HepG2 (cell line): Measurements from ENCODE around the gene NCOA3. TPM values are rescaled to one million over a fixed set of nuclear protein-coding genes. Genes with fewer than 3 reads are reported as not detected.

ENCODE experiments used
- DR1 ChIP-seq: sonication (generic); formaldehyde crosslinking; IDR thresholded peaks from 2 replicates; pipeline ENCODE4 v1.8.0; 2021; ENCODE audit warnings: mild to moderate bottlenecking, missing genetic modification reagents, inconsistent platforms
- FOXO1 ChIP-seq: sonication (generic); formaldehyde crosslinking; IDR thresholded peaks from 2 replicates; pipeline ENCODE4 v1.4.0; 2020; ENCODE audit warnings: missing genetic modification reagents
- GABPA ChIP-seq, 2 experiments: IDR thresholded peaks; 2 replicates each; pipeline ENCODE4 v1.6.1; 2011 to 2016; ENCODE audit warnings: low read depth in 2 of 2, low read length in 1 of 2, missing biosample characterization in 1 of 2, missing genetic modification characterization in 1 of 2
- HDAC2 ChIP-seq: sonication (generic); formaldehyde crosslinking; IDR thresholded peaks from 2 replicates; pipeline ENCODE4 v1.4.0; 2020; ENCODE audit warnings: missing genetic modification reagents
- NFKBIZ ChIP-seq: IDR thresholded peaks from 2 replicates; pipeline ENCODE4 v1.6.1; 2018; ENCODE audit warnings: missing genetic modification reagents, missing compliant biosample characterization
- PAX8 ChIP-seq: sonication (generic); formaldehyde crosslinking; IDR thresholded peaks from 2 replicates; pipeline ENCODE4 v1.8.0; 2022; ENCODE audit warnings: mild to moderate bottlenecking, missing genetic modification reagents, borderline replicate concordance
- SMAD1 ChIP-seq: sonication (generic); formaldehyde crosslinking; IDR thresholded peaks from 2 replicates; pipeline ENCODE4 v1.4.0; 2020; ENCODE audit warnings: missing genetic modification reagents, low read depth, mild to moderate bottlenecking, borderline replicate concordance
- ZFP37 ChIP-seq: sonication (generic); formaldehyde crosslinking; IDR thresholded peaks from 2 replicates; pipeline ENCODE4 v1.4.0; 2020; ENCODE audit warnings: missing genetic modification reagents, borderline replicate concordance
- ZNF34 ChIP-seq: sonication (generic); formaldehyde crosslinking; IDR thresholded peaks from 2 replicates; pipeline ENCODE4 v1.4.0; 2020; ENCODE audit warnings: mild to moderate bottlenecking, missing genetic modification reagents, borderline replicate concordance
- ZNF556 ChIP-seq: sonication (generic); formaldehyde crosslinking; IDR thresholded peaks from 2 replicates; pipeline ENCODE4 v1.4.0; 2020; ENCODE audit warnings: mild to moderate bottlenecking, missing genetic modification reagents, borderline replicate concordance
- ZNF598 ChIP-seq: sonication (generic); formaldehyde crosslinking; IDR thresholded peaks from 2 replicates; pipeline ENCODE4 v1.5.1; 2020; ENCODE audit warnings: mild to moderate bottlenecking, missing genetic modification reagents, borderline replicate concordance
- ZNF605 ChIP-seq: sonication (generic); formaldehyde crosslinking; IDR thresholded peaks from 2 replicates; pipeline ENCODE4 v1.8.0; 2022; ENCODE audit warnings: mild to moderate bottlenecking, missing genetic modification reagents
- ZNF781 ChIP-seq: sonication (generic); formaldehyde crosslinking; IDR thresholded peaks from 2 replicates; pipeline ENCODE4 v1.5.1; 2020; ENCODE audit warnings: borderline replicate concordance, mild to moderate bottlenecking, missing genetic modification reagents; ENCODE audit errors: not compliant biosample characterization
- ZSCAN21 ChIP-seq: sonication (generic); formaldehyde crosslinking; IDR thresholded peaks from 2 replicates; pipeline ENCODE4 v1.8.0; 2022; ENCODE audit warnings: mild to moderate bottlenecking, missing genetic modification reagents, moderate library complexity, borderline replicate concordance
- polyA plus RNA-seq, 8 experiments: library from polyadenylated mRNA; depleted of rRNA in 3 of 8; stranded (reverse) in 7 of 8; unstranded in 1 of 8; fragments of >200 nt; fragmentation: Illumina TruSeq in 4 of 8; extraction: Trizol in 4 of 8; gene quantifications; 2 replicates each; pipeline versions ENCODE4 v1.2.1 to v1.2.3, GENCODE V29; 2011 to 2016; ENCODE audit warnings: low read depth in 4 of 8, missing spikeins in 1 of 8, mixed read lengths in 1 of 8; ENCODE audit not compliant: insufficient read depth in 1 of 8
- total RNA-seq, 5 experiments: library from RNA; depleted of rRNA; stranded (reverse); fragments of >200 nt; fragmentation: Illumina TruSeq; extraction: Trizol; gene quantifications; 2 replicates each; pipeline ENCODE4 v1.2.3, GENCODE V29; 2016; ENCODE audit warnings: low read depth in 1 of 5
- TF ChIP-seq, protein P1 (sequence below): sonication (generic); formaldehyde crosslinking; IDR thresholded peaks from 2 replicates; pipeline ENCODE4 v1.8.1; 2023; ENCODE audit warnings: missing genetic modification reagents, mild to moderate bottlenecking, borderline replicate concordance
- TF ChIP-seq, protein P2 (sequence below): sonication (generic); formaldehyde crosslinking; IDR thresholded peaks from 2 replicates; pipeline ENCODE4 v1.4.0; 2020; ENCODE audit warnings: missing genetic modification reagents
- TF ChIP-seq, protein P3 (sequence below): sonication (generic); formaldehyde crosslinking; IDR thresholded peaks from 2 replicates; pipeline ENCODE4 v1.4.0; 2020; ENCODE audit warnings: mild to moderate bottlenecking, low read depth, missing genetic modification reagents
- TF ChIP-seq, protein P4 (sequence below), 2 experiments: sonication (generic) in 1 of 2; formaldehyde crosslinking in 1 of 2; IDR thresholded peaks; 2 replicates each; pipeline versions ENCODE4 v1.4.0 to v1.6.1; 2016 to 2020; ENCODE audit warnings: borderline replicate concordance in 1 of 2, low read depth in 1 of 2, mild to moderate bottlenecking in 1 of 2, missing genetic modification reagents in 1 of 2

Gene NCOA3
- total and polyA plus RNA-seq, 2 of the 13 experiments (the other 11 are each of a cell fraction or from before 2014, with no cell fraction given), result 35.0 to 56.8 TPM

DNA sequence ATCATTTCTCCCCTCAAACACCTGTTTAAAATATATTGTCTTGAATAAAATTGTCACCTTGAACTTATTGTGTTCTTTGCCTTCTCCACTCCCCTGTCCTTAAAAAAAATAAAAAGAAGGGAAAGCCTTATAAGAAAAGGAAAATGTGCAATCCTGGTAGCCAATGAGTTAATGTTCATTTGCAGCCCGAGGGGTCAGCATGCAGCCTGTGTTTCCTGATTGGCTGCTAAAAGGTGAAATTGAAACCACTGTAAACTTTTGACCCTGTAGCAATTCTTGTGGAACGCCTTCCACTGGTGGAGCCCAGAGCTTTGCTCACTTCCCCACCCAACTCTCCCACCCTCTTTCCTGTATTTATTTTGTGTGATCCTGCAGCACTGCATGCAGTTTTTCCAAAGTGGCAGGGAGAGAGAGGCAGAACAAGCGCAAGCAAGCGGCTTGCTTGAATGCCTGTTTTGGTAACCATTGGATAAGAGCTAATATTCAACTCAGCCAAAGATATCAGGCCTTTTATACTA lies 74.9 kb downstream of the NCOA3 start (continued):
- TF ChIP-seq ZFP37 (CRISPR knock-in tag), result peak; percentile 69; the same call in 1 of the 2 replicates
- TF ChIP-seq ZNF781 (CRISPR knock-in tag), result no peak
- TF ChIP-seq FOXO1 (CRISPR knock-in tag), result peak; percentile 30; the same call in 1 of the 2 replicates
- peak; percentile 85 for TF ChIP-seq HDAC2 (CRISPR knock-in tag)
- no peak for TF ChIP-seq ZSCAN21 (CRISPR knock-in tag)
- TF ChIP-seq NFKBIZ (CRISPR knock-in tag), result no peak; the same call in 1 of the 2 replicates
- TF ChIP-seq, protein P1, sequence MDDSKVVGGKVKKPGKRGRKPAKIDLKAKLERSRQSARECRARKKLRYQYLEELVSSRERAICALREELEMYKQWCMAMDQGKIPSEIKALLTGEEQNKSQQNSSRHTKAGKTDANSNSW (CRISPR knock-in tag), result no peak
- TF ChIP-seq, protein P2, sequence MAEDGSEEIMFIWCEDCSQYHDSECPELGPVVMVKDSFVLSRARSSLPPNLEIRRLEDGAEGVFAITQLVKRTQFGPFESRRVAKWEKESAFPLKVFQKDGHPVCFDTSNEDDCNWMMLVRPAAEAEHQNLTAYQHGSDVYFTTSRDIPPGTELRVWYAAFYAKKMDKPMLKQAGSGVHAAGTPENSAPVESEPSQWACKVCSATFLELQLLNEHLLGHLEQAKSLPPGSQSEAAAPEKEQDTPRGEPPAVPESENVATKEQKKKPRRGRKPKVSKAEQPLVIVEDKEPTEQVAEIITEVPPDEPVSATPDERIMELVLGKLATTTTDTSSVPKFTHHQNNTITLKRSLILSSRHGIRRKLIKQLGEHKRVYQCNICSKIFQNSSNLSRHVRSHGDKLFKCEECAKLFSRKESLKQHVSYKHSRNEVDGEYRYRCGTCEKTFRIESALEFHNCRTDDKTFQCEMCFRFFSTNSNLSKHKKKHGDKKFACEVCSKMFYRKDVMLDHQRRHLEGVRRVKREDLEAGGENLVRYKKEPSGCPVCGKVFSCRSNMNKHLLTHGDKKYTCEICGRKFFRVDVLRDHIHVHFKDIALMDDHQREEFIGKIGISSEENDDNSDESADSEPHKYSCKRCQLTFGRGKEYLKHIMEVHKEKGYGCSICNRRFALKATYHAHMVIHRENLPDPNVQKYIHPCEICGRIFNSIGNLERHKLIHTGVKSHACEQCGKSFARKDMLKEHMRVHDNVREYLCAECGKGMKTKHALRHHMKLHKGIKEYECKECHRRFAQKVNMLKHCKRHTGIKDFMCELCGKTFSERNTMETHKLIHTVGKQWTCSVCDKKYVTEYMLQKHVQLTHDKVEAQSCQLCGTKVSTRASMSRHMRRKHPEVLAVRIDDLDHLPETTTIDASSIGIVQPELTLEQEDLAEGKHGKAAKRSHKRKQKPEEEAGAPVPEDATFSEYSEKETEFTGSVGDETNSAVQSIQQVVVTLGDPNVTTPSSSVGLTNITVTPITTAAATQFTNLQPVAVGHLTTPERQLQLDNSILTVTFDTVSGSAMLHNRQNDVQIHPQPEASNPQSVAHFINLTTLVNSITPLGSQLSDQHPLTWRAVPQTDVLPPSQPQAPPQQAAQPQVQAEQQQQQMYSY (CRISPR knock-in tag), result peak; percentile 46; the same call in 1 of the 2 replicates
- peak; percentile 70; the same call in 1 of the 2 replicates for TF ChIP-seq ZNF605 (CRISPR knock-in tag)
- no peak for TF ChIP-seq DR1 (CRISPR knock-in tag)
- TF ChIP-seq GABPA (IDR thresholded peaks at IDR 0.05; ENCODE audit: low read depth, low read length), result no peak
- peak; percentile 66 for TF ChIP-seq GABPA (CRISPR knock-in tag; IDR thresholded peaks at IDR 0.05; ENCODE audit: low read depth)
- TF ChIP-seq ZNF34 (CRISPR knock-in tag), result no peak
- TF ChIP-seq PAX8 (CRISPR knock-in tag), result no peak
- TF ChIP-seq, protein P3, sequence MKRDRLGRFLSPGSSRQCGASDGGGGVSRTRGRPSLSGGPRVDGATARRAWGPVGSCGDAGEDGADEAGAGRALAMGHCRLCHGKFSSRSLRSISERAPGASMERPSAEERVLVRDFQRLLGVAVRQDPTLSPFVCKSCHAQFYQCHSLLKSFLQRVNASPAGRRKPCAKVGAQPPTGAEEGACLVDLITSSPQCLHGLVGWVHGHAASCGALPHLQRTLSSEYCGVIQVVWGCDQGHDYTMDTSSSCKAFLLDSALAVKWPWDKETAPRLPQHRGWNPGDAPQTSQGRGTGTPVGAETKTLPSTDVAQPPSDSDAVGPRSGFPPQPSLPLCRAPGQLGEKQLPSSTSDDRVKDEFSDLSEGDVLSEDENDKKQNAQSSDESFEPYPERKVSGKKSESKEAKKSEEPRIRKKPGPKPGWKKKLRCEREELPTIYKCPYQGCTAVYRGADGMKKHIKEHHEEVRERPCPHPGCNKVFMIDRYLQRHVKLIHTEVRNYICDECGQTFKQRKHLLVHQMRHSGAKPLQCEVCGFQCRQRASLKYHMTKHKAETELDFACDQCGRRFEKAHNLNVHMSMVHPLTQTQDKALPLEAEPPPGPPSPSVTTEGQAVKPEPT (CRISPR knock-in tag), result no peak
- TF ChIP-seq ZNF556 (CRISPR knock-in tag), result no peak; the same call in 1 of the 2 replicates
- no peak for TF ChIP-seq SMAD1
- TF ChIP-seq, protein P4, sequence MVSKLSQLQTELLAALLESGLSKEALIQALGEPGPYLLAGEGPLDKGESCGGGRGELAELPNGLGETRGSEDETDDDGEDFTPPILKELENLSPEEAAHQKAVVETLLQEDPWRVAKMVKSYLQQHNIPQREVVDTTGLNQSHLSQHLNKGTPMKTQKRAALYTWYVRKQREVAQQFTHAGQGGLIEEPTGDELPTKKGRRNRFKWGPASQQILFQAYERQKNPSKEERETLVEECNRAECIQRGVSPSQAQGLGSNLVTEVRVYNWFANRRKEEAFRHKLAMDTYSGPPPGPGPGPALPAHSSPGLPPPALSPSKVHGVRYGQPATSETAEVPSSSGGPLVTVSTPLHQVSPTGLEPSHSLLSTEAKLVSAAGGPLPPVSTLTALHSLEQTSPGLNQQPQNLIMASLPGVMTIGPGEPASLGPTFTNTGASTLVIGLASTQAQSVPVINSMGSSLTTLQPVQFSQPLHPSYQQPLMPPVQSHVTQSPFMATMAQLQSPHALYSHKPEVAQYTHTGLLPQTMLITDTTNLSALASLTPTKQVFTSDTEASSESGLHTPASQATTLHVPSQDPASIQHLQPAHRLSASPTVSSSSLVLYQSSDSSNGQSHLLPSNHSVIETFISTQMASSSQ (IDR thresholded peaks at IDR 0.05; ENCODE audit: low read depth), result peak; percentile 60; the same call in 1 of the 2 replicates
- TF ChIP-seq, protein P4 (CRISPR knock-in tag; IDR thresholded peaks at IDR 0.05; ENCODE audit: borderline replicate concordance), result peak; percentile 71; the same call in 1 of the 2 replicates
- TF ChIP-seq ZNF598 (CRISPR knock-in tag), result no peak
